PFSK-1 (cell line): ENCODE results near the gene PAX2.

ENCODE experiments used
- POLR2AphosphoS5 ChIP-seq: IDR thresholded peaks from 2 replicates; pipeline ENCODE4 v1.6.1; 2012; ENCODE audit warnings: low read depth, mild to moderate bottlenecking, control low read depth, low read length, moderate library complexity
- REST ChIP-seq, 2 experiments: IDR thresholded peaks; 2 replicates each; pipeline versions ENCODE4 v1.6.1 to v1.8.0; 2011 to 2012; ENCODE audit warnings: low read depth in 2 of 2, low read length in 2 of 2, control low read depth in 1 of 2, inconsistent platforms in 1 of 2, mild to moderate bottlenecking in 1 of 2, moderate library complexity in 1 of 2; ENCODE audit not compliant: insufficient read depth in 1 of 2
- SIN3A ChIP-seq: IDR thresholded peaks from 2 replicates; pipeline ENCODE4 v1.6.1; 2012; ENCODE audit warnings: mild to moderate bottlenecking, low read length, moderate library complexity, borderline replicate concordance; ENCODE audit not compliant: insufficient read depth
- TAF1 ChIP-seq: IDR thresholded peaks from 2 replicates; pipeline ENCODE4 v1.6.1; 2012; ENCODE audit warnings: low read length, control low read depth, borderline replicate concordance; ENCODE audit not compliant: insufficient read depth

- TF ChIP-seq TAF1: no peak
- TF ChIP-seq REST (IDR thresholded peaks at IDR 0.05; ENCODE audit: insufficient read depth in 1 of 2, low read depth in 2 of 2, low read length in 2 of 2): no peak
- no peak for TF ChIP-seq POLR2AphosphoS5
- no peak for TF ChIP-seq SIN3A
These were observed 41.2 kb downstream of the PAX2 start for GRCh38 chr10:100786591-100786990.
